ENCODE measurements around the gene PRKRIP1. TPM values are rescaled to one million over a fixed set of nuclear protein-coding genes. Genes with fewer than 3 reads are reported as not detected.
"Not testable (repeated sequence)": the region's sequence is repeated elsewhere in the genome, so short reads cannot be mapped to it uniquely, and the experiment has no call there.

PRKRIP1 gene
- total and polyA plus RNA-seq, 2 experiments from 2014 or later = 25.5 to 29.1 TPM

GRCh38 chr7:102365390-102365789 lies 30.8 kb upstream of the PRKRIP1 start:
- H3K4me3 Mint-ChIP-seq = peak overlapping the region; percentile 41; the same call in 1 of the 3 replicates
- not testable (repeated sequence) for H3K27ac ChIP-seq (ENCODE audit: low read depth); H4K20me1 ChIP-seq (replicated peaks; ENCODE audit: insufficient read depth); H3K9me3 Mint-ChIP-seq; DNase-seq (ENCODE audit: low spot score); H3K4me1 ChIP-seq (ENCODE audit: insufficient read depth); H3K36me3 ChIP-seq (ENCODE audit: insufficient read depth); H3F3A ChIP-seq (replicated peaks; ENCODE audit: low read depth); H3K4me1 Mint-ChIP-seq; ATAC-seq; H3K27me3 Mint-ChIP-seq (ENCODE audit: insufficient read depth, low read depth, poor library complexity); H3K9me2 ChIP-seq (ENCODE audit: insufficient read depth); H3K27ac Mint-ChIP-seq; H3K4me3 ChIP-seq; H3K27me3 ChIP-seq (ENCODE audit: insufficient read depth); H2AFZ ChIP-seq; H3K4me2 ChIP-seq
- peaks cover 30% of the 10 kb centered on the region for H3K36me3 Mint-ChIP-seq (ENCODE audit: low read depth)
- H3K79me2 ChIP-seq (replicated peaks; ENCODE audit: insufficient read depth) = peaks cover 33% of the 10 kb centered on the region

- ATAC-seq; H3K9me3 Mint-ChIP-seq; H2AFZ ChIP-seq; H3K4me2 ChIP-seq; H3K27ac ChIP-seq (ENCODE audit: low read depth); H3K4me1 Mint-ChIP-seq; H3K4me3 ChIP-seq; H4K20me1 ChIP-seq (replicated peaks; ENCODE audit: insufficient read depth); H3K27me3 Mint-ChIP-seq (ENCODE audit: insufficient read depth, low read depth, poor library complexity); H3F3A ChIP-seq (replicated peaks; ENCODE audit: low read depth); H3K27me3 ChIP-seq (ENCODE audit: insufficient read depth); H3K9me2 ChIP-seq (ENCODE audit: insufficient read depth); H3K4me3 Mint-ChIP-seq; H3K36me3 ChIP-seq (ENCODE audit: insufficient read depth); H3K4me1 ChIP-seq (ENCODE audit: insufficient read depth); H3K27ac Mint-ChIP-seq; DNase-seq (ENCODE audit: low spot score): not testable (repeated sequence)
- H3K79me2 ChIP-seq (replicated peaks; ENCODE audit: insufficient read depth) = peaks cover 49% of the 10 kb centered on the region
- H3K36me3 Mint-ChIP-seq (ENCODE audit: low read depth) = peaks cover 48% of the 10 kb centered on the region
Measured at GRCh38 chr7:102370038-102370437, 26.1 kb upstream of the PRKRIP1 start.

GRCh38 chr7:102372796-102373195 lies 23.4 kb upstream of the PRKRIP1 start:
- not testable (repeated sequence) for H3K4me3 Mint-ChIP-seq; H3K9me2 ChIP-seq (ENCODE audit: insufficient read depth); H3K27me3 Mint-ChIP-seq (ENCODE audit: insufficient read depth, low read depth, poor library complexity); H3K4me2 ChIP-seq; H3K4me3 ChIP-seq; H3F3A ChIP-seq (replicated peaks; ENCODE audit: low read depth); H3K36me3 ChIP-seq (ENCODE audit: insufficient read depth); DNase-seq (ENCODE audit: low spot score); H4K20me1 ChIP-seq (replicated peaks; ENCODE audit: insufficient read depth); H3K27me3 ChIP-seq (ENCODE audit: insufficient read depth); H3K27ac ChIP-seq (ENCODE audit: low read depth); H3K4me1 ChIP-seq (ENCODE audit: insufficient read depth); H3K4me1 Mint-ChIP-seq; H3K27ac Mint-ChIP-seq; H2AFZ ChIP-seq; ATAC-seq; H3K9me3 Mint-ChIP-seq
- H3K79me2 ChIP-seq (replicated peaks; ENCODE audit: insufficient read depth) = peaks cover 44% of the 10 kb centered on the region
- H3K36me3 Mint-ChIP-seq (ENCODE audit: low read depth) = peaks cover 50% of the 10 kb centered on the region

- Histone ChIP-seq H3K9me2 (ENCODE audit: insufficient read depth) (no peaks in the 10 kb centered on the region), H3F3A (replicated peaks; ENCODE audit: low read depth) (no peaks in the 10 kb centered on the region; the same call in 1 of the 2 replicates), H3K36me3 (ENCODE audit: insufficient read depth) (peaks cover 9% of the 10 kb centered on the region; the same call in 1 of the 2 replicates), H3K79me2 (replicated peaks; ENCODE audit: insufficient read depth) (peaks cover 21% of the 10 kb centered on the region), H3K4me1 (ENCODE audit: insufficient read depth) (peaks cover 10% of the 10 kb centered on the region; the same call in 1 of the 2 replicates), H3K4me3 (no peak overlapping the region), H3K4me2 (no peak overlapping the region), H2AFZ (no peak overlapping the region), H3K27me3 (ENCODE audit: insufficient read depth) (no peaks in the 10 kb centered on the region), H3K27ac (ENCODE audit: low read depth) (no peak overlapping the region), H4K20me1 (replicated peaks; ENCODE audit: insufficient read depth) (no peaks in the 10 kb centered on the region; the same call in 1 of the 2 replicates)
- H3K27ac Mint-ChIP-seq = no peak overlapping the region
- DNase-seq (ENCODE audit: low spot score) (no peak), ATAC-seq (no peak)
- H3K4me3 Mint-ChIP-seq = no peak overlapping the region
- peaks cover 20% of the 10 kb centered on the region; the same call in 2 of the 3 replicates for H3K4me1 Mint-ChIP-seq
- H3K9me3 Mint-ChIP-seq = no peaks in the 10 kb centered on the region
- no peak for TF ChIP-seq ETS1 (IDR thresholded peaks at IDR 0.05)
- no peak for TF ChIP-seq CREB1 (CRISPR knock-in tag; IDR thresholded peaks at IDR 0.05; ENCODE audit: low read depth)
- no peak for TF ChIP-seq ZNF114 (CRISPR knock-in tag; IDR thresholded peaks at IDR 0.05)
- TF ChIP-seq EZH2 (IDR thresholded peaks at IDR 0.05; ENCODE audit: low read depth, unreplicated experiment) = no peak
- no peak for TF ChIP-seq ZNF331 (CRISPR knock-in tag; IDR thresholded peaks at IDR 0.05; ENCODE audit: low read depth)
- TF ChIP-seq POLR2AphosphoS5 (IDR thresholded peaks at IDR 0.05; ENCODE audit: low read depth) = no peak
- TF ChIP-seq STAT1 (IDR thresholded peaks at IDR 0.05; ENCODE audit: unreplicated experiment) = no peak
- no peak for TF ChIP-seq NANOG (IDR thresholded peaks at IDR 0.05; ENCODE audit: borderline replicate concordance)
- TF ChIP-seq CTCF (conservative IDR thresholded peaks at IDR 0.05; ENCODE audit: low read depth in 2 of 2) = no peak
- TF ChIP-seq EZH2phosphoT487 (IDR thresholded peaks at IDR 0.05; ENCODE audit: unreplicated experiment) = no peak
- TF ChIP-seq JUNB (IDR thresholded peaks at IDR 0.05; ENCODE audit: unreplicated experiment) = no peak
- H3K27me3 Mint-ChIP-seq (ENCODE audit: insufficient read depth, low read depth, poor library complexity) = no peaks in the 10 kb centered on the region
- peaks cover 57% of the 10 kb centered on the region for H3K36me3 Mint-ChIP-seq (ENCODE audit: low read depth)
Measured at GRCh38 chr7:102376964-102377466, 19.1 kb upstream of the PRKRIP1 start.

Data from GM23338 (cell line).